NCI-H2196 treated with DMSO at 0.1 percent for 48 hours (cell line): ENCODE results near the gene ZAR1.

Experiments used
- DNase-seq: peaks from one replicate; lab custom pipeline; 2025; ENCODE audit not compliant: unreplicated experiment; lab: John Stamatoyannopoulos, UW

ZAR1 gene

GRCh38 chr4:48489683-48490011 is 405 bp upstream of the ZAR1 start:
- no peak for DNase-seq

- DNase-seq, result no peak
These were observed 845 bp downstream of the ZAR1 start for GRCh38 chr4:48490680-48491513.

- DNase-seq, result no peak
These were observed 1.6 kb downstream of the ZAR1 start for GRCh38 chr4:48491514-48492176.

- DNase-seq, result no peak
These were observed 3.5 kb downstream of the ZAR1 start for GRCh38 chr4:48493452-48494100.

GRCh38 chr4:48495941-48496340 is 5.9 kb downstream of the ZAR1 start:
- no peak for DNase-seq

- no peak for DNase-seq
These were observed 8.8 kb downstream of the ZAR1 start for GRCh38 chr4:48498895-48499294.

GRCh38 chr4:48499551-48500066 is 9.6 kb downstream of the ZAR1 start:
- DNase-seq, result no peak

- no peak for DNase-seq
These were observed 13.4 kb downstream of the ZAR1 start for GRCh38 chr4:48503233-48504025.

- no peak for DNase-seq
These were observed 13.9 kb downstream of the ZAR1 start for GRCh38 chr4:48504026-48504330.

GRCh38 chr4:48504352-48504751 is 14.3 kb downstream of the ZAR1 start:
- DNase-seq, result no peak

- DNase-seq, result no peak
These were observed 16.7 kb downstream of the ZAR1 start for GRCh38 chr4:48506716-48507115.

GRCh38 chr4:48509543-48509942 is 19.5 kb downstream of the ZAR1 start:
- DNase-seq, result no peak

- no peak for DNase-seq
These were observed 28.1 kb downstream of the ZAR1 start for GRCh38 chr4:48518143-48518542.

GRCh38 chr4:48526406-48526805 is 36.4 kb downstream of the ZAR1 start:
- DNase-seq, result no peak

GRCh38 chr4:48538358-48538757 is 48.3 kb downstream of the ZAR1 start:
- DNase-seq, result no peak

GRCh38 chr4:48539597-48539996 is 49.5 kb downstream of the ZAR1 start:
- no peak for DNase-seq

- DNase-seq, result no peak
These were observed 52.8 kb downstream of the ZAR1 start for GRCh38 chr4:48542888-48543287.

GRCh38 chr4:48543796-48544195 is 53.7 kb downstream of the ZAR1 start:
- no peak for DNase-seq
